Uterus (tissue), 4 donors: Measurements from ENCODE around the gene PDE10A. TPM values are rescaled to one million over a fixed set of nuclear protein-coding genes. Genes with fewer than 3 reads are reported as not detected.

Experiments
- DNase-seq, 2 donors: peaks; one replicate each; pipeline ENCODE4 v3.0.0-alpha.2; 2019 to 2020
- H3K27ac ChIP-seq, 2 donors: fragments of 200-600 bp; sonication (generic); 1 replicate in 1 of 2; 2 replicates in 1 of 2; pipeline ENCODE4 v1.5.1; 2016 to 2018
- H3K27me3 ChIP-seq, 2 donors: fragments of 200-600 bp; sonication (generic); one replicate each; pipeline ENCODE4 v1.5.1; 2018 to 2019; ENCODE audit warnings: control low read depth in 1 of 2
- H3K36me3 ChIP-seq, 2 donors: fragments of 200-600 bp; sonication (generic); one replicate each; pipeline ENCODE4 v1.5.1; 2019; ENCODE audit warnings: control low read depth in 1 of 2
- H3K4me1 ChIP-seq, 2 donors: fragments of 200-600 bp; sonication (generic); one replicate each; pipeline ENCODE4 v1.5.1; 2018 to 2019; ENCODE audit warnings: control low read depth in 1 of 2
- H3K4me3 ChIP-seq, 2 donors: fragments of 200-600 bp; sonication (generic); 1 replicate in 1 of 2; 2 replicates in 1 of 2; pipeline ENCODE4 v1.5.1; 2018 to 2019; ENCODE audit warnings: mild to moderate bottlenecking in 1 of 2
- H3K9me3 ChIP-seq, 2 donors: fragments of 200-600 bp; sonication (generic); one replicate each; pipeline ENCODE4 v1.5.1; 2019; ENCODE audit warnings: control low read depth in 1 of 2
- CTCF ChIP-seq, 4 experiments: fragments of 200-600 bp in 2 of 4; fragments of 450-650 bp in 2 of 4; sonication (generic) in 2 of 4; IDR thresholded peaks; one replicate each; pipeline ENCODE4 v1.5.1; 2016 to 2019; ENCODE audit warnings: antibody characterized with exemption in 4 of 4, mild to moderate bottlenecking in 2 of 4, moderate library complexity in 1 of 4
- POLR2A ChIP-seq, 2 donors: fragments of 450-650 bp; IDR thresholded peaks; one replicate each; pipeline ENCODE4 v1.6.1; 2016; ENCODE audit warnings: antibody characterized with exemption in 2 of 2, mild to moderate bottlenecking in 1 of 2, moderate library complexity in 1 of 2
- intact Hi-C: fragments of 100-400 bp; cut with DNase I; formaldehyde crosslinking; loops from one replicate; pipeline ENCODE4 v1.15.1; 2023; ENCODE audit warnings: low total_unique reads
- small RNA-seq: library from RNA; depleted of rRNA; stranded (forward); fragments of <200 nt; gene quantifications from one replicate; pipeline ENCODE3, GENCODE V24; 2016
- total RNA-seq, 4 donors: library from RNA; depleted of rRNA in 3 of 4; stranded (reverse); fragments of >200 nt in 3 of 4; gene quantifications; one replicate each; pipeline versions ENCODE4 v1.1.0 to v1.2.4, GENCODE V29; 2014 to 2023
- donor health status: DM: yes; HTN: yes; CAD: no.

PDE10A gene
- total RNA-seq, 4 donors from 2014 or later: 13.0 to 73.5 (median 36.4) TPM

DNA sequence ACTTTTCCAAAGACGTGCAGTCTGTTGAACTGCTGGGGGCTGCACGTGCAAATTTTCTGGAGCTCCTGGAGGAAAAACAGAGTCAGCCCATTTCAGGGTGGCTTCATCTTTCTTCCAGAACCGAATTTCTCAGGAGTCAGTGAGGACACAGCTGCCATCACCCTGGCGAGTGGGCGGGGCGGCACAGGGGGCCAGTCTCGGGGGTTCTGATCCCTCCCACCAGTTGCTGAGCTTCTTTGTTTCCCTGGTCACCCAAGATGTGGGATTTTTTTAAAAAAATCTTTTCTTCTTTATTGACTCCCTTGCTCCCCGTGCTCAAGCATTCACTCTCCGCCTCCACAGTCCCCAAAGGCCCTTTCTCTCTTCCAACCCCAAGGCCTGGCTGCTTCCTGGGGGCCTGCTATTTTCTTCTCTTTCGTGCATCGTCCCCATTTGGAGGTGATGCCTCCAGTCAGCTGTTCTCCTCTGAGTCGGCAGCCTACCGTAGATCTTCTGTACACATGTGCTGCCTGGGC, 362.6 kb downstream of the PDE10A start:
- Histone ChIP-seq H3K9me3 (no peaks in the 10 kb centered on the region), H3K36me3 (no peaks in the 10 kb centered on the region), H3K27me3 (no peaks in the 10 kb centered on the region), H3K4me1 (no peaks in the 10 kb centered on the region), H3K4me3 (no peak overlapping the region), H3K27ac (no peak overlapping the region)
- intact Hi-C loops: no loop called here
- TF ChIP-seq POLR2A (IDR thresholded peaks at IDR 0.05) (no peak), CTCF (IDR thresholded peaks at IDR 0.05) (no peak)
- no peak for DNase-seq

DNA sequence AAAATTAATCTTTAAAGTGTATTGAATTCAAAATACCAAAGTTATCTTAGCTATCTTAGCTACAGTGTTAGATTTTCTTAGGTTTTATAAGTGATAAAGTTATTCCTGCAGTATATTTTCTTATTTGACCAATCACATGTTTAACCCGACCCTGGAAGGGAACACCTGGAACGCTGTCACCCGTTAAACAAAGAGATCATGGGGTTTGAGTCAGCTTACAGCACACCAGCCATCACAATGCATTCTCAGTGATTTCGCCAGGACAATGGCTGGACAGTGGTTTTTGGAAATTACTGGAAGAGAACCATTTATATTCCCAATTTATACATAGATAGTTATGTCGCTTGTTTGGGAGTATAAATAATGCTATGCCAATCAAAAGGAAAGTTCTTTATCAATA, 364.2 kb downstream of the PDE10A start:
- no peak overlapping the region for H3K4me3 ChIP-seq
- H3K4me1 ChIP-seq: no peaks in the 10 kb centered on the region
- no peaks in the 10 kb centered on the region for H3K36me3 ChIP-seq
- intact Hi-C loops: no loop called here
- no peak for TF ChIP-seq POLR2A (IDR thresholded peaks at IDR 0.05)
- no peak for TF ChIP-seq CTCF (IDR thresholded peaks at IDR 0.05)
- no peak overlapping the region for H3K27ac ChIP-seq
- no peaks in the 10 kb centered on the region for H3K9me3 ChIP-seq
- no peak for DNase-seq
- no peaks in the 10 kb centered on the region for H3K27me3 ChIP-seq

GRCh38 chr6:165298402-165298801, 364.6 kb downstream of the PDE10A start:
- H3K9me3 ChIP-seq: no peaks in the 10 kb centered on the region
- TF ChIP-seq POLR2A (IDR thresholded peaks at IDR 0.05): no peak
- no peak for TF ChIP-seq CTCF (IDR thresholded peaks at IDR 0.05)
- no peak overlapping the region for H3K27ac ChIP-seq
- no peaks in the 10 kb centered on the region for H3K27me3 ChIP-seq
- no peak for DNase-seq
- H3K4me3 ChIP-seq: no peak overlapping the region
- intact Hi-C loops: no loop called here
- H3K4me1 ChIP-seq: no peaks in the 10 kb centered on the region
- H3K36me3 ChIP-seq: no peaks in the 10 kb centered on the region

DNA sequence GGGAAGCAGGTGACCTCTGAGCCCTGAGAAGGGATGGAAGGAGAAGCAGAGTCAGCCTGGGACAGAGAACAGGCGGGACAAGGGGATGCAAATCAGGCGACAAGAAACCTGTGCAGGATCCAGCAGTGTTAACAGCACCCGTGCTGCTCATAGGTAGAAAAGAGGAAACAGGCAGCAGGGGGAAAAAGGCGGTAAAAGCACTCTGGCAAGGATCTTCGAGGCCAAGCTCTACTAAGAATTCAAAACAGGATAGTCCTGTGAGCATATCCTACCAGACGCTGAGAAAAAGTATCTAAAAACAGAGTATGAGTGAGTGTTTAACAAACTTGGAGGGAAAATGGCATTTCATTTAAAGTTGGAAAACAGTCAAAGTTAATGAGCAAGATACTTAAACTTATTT, 370.4 kb downstream of the PDE10A start:
- TF ChIP-seq POLR2A (IDR thresholded peaks at IDR 0.05): no peak
- TF ChIP-seq CTCF (IDR thresholded peaks at IDR 0.05): no peak
- Histone ChIP-seq H3K4me1 (no peaks in the 10 kb centered on the region), H3K27ac (no peak overlapping the region), H3K36me3 (no peaks in the 10 kb centered on the region), H3K9me3 (no peaks in the 10 kb centered on the region), H3K4me3 (no peak overlapping the region), H3K27me3 (no peaks in the 10 kb centered on the region)
- intact Hi-C loops: no loop called here
- no peak for DNase-seq

Small RNAs within 50 kb of the gene (small RNA-seq; reads per million reads assigned to genes)
- not detected for gene RNA5SP226
